Astrocyte (in vitro differentiated cells and primary cell): ENCODE results near the gene TRAPPC2.

Experiments
- CTCF ChIP-seq: IDR thresholded peaks from 2 replicates; pipeline ENCODE4 v1.5.1; 2011; ENCODE audit warnings: low read depth, mild to moderate bottlenecking, inconsistent platforms, low read length, moderate library complexity; ENCODE audit not compliant: insufficient read depth
- EZH2 ChIP-seq: IDR thresholded peaks from 2 replicates; pipeline ENCODE4 v1.6.1; 2012; ENCODE audit warnings: mild to moderate bottlenecking, low read length, inconsistent platforms; ENCODE audit not compliant: insufficient read depth

GRCh38 chrX:13734278-13735172, at the start of gene TRAPPC2, which contains the start of gene OFD1:
- TF ChIP-seq CTCF (no peak), EZH2 (no peak)
